D721Med (cell line): ENCODE data around the gene RPL5.

Experiments
- DNase-seq: peaks from one replicate; pipeline ENCODE4 v3.0.0; 2011; ENCODE audit warnings: low spot score; ENCODE audit not compliant: insufficient read length
- FAIRE-seq: peaks from 2 replicates; lab custom pipeline; 2011; peaks lifted over from hg19 to GRCh38; lab: Jason Lieb, UNC
- TF ChIP-seq, protein P1 (sequence below): IDR thresholded peaks from 2 replicates; pipeline ENCODE4 v1.5.1; 2012; ENCODE audit warnings: mild to moderate bottlenecking, control low read depth; ENCODE audit not compliant: insufficient read depth; ENCODE audit errors: missing control alignments

Gene RPL5

DNA sequence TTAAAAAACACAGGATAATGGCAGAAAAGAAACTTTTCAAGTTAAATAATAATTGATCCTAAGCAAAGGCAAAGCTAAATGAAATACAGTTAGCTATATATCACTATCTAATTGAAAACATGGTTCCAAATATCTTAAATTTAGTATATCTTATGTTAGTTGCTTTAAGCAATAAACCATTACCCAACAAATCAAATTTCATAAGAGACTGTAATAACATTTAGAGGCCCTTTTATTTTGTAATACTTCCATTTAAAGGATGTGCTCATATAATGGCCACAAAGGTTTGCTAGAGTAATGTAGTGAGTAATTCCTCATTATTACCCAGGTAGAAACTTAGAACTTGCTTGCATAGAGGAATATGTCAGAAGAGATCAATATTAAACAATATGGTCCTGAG is 32.3 kb downstream of the RPL5 start:
- FAIRE-seq (no peak), DNase-seq (no peak)
- TF ChIP-seq, protein P1, sequence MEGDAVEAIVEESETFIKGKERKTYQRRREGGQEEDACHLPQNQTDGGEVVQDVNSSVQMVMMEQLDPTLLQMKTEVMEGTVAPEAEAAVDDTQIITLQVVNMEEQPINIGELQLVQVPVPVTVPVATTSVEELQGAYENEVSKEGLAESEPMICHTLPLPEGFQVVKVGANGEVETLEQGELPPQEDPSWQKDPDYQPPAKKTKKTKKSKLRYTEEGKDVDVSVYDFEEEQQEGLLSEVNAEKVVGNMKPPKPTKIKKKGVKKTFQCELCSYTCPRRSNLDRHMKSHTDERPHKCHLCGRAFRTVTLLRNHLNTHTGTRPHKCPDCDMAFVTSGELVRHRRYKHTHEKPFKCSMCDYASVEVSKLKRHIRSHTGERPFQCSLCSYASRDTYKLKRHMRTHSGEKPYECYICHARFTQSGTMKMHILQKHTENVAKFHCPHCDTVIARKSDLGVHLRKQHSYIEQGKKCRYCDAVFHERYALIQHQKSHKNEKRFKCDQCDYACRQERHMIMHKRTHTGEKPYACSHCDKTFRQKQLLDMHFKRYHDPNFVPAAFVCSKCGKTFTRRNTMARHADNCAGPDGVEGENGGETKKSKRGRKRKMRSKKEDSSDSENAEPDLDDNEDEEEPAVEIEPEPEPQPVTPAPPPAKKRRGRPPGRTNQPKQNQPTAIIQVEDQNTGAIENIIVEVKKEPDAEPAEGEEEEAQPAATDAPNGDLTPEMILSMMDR = no peak

DNA sequence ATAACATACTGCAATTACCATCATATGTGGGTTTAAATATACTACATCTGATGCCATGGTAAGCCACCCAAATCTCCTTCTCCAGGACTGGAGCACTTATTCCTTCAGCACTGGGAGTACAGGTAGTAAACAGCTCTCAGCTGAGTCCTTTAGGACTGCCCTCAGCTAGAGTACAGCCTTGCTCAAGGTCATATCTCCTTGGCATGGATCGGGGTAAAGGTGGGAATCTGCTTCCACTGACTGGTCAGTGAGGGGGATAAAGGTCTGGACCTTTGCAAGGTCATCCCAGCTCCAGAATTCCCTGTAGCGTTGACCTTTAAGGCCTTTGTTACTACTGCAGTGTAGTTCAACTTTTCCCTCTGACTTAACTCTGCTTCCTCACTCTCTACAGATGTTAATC is 38.8 kb downstream of the RPL5 start:
- no peak for FAIRE-seq

DNA sequence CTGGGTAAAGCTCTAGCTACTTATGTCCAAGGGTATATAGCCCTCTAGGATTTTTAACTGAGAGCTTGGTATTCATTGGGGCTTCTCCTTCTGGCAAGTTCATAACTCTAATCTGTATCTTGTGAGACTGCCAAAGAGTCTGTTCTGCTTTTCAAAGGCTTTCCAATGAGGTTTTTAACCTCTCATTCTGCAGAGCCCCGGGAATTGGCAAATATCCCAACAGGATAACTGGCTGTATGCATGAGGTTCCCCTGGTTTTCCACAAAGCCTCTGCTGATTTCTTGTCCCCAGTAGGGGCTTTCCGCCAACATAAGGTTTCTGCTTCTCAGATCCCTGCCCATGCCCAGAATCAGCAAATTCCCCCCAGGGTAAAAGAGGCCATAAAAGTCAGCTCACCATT is 40.9 kb downstream of the RPL5 start:
- TF ChIP-seq, protein P1 = no peak
- no peak for DNase-seq
- FAIRE-seq = no peak

More for the DNA sequence above, 38.8 kb downstream of the RPL5 start:
- DNase-seq = no peak
- TF ChIP-seq, protein P1 = no peak

DNA sequence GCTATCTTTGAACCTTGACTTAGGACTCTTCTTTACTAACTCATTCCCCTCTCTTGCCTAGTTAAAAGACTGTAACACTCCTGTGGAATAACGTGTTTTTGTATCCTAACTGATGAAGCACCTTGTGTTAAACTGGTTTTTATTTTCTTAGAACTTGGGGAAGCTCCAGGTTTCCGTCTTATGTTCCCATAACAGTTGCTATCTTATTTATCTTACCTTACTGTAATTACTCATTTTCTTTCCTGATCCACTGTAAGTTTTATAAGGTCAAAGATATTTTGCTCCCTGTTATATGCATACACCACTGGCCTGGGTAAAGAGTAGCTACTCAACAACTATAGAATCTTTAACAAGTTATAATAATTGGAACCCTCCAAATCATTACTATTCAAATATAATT is 43.1 kb downstream of the RPL5 start:
- FAIRE-seq = no peak
- TF ChIP-seq, protein P1 = no peak
- no peak for DNase-seq

DNA sequence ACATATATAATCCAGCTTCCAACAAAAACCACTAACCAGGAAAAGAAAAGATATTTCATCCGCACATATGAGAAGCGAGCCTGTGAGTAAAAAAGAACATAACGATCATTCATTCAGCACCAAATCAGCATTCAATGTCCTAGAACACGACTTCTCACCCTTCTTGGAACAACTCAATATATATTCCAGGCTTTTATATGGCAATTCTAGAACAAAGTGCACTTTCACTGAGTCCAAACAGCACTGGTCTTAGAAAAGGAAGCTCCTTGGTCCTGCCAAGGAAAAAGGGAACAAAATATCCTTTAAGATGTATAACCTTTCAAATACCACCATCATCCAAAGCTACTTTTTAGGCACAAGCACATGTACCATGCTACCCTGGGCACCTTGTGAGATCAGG is 44.5 kb downstream of the RPL5 start:
- TF ChIP-seq, protein P1 = no peak
- no peak for DNase-seq
- FAIRE-seq = no peak

DNA sequence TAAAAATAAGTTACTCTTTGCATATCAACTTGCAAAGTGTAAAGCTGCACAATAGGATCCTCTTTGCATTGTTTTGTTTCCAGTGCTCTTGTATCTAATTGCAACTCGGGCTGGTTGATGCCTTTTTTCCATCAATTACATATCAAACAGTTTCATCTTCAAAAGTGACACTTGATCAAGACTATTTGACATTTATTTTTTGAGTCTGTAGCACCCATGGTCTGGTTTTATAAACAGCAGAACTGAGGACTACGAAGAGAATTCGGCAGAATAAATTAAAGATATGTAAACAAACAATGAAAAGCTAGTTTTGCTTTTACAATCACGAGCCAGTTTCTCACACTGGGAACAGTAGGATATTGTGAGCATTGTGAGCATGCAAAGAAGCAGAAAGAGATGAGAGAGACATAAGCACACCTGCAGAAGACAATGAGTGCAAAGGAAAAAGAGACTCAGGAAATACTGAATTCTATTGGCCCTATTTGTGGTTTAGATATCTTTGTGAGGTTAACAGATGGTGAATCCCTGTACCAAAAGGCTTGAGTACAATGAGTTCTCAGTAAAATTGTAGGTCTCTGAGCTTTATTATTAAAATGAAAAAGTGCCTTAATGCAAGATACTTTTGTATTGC is 45.4 kb downstream of the RPL5 start:
- no peak for FAIRE-seq
- DNase-seq = no peak
- TF ChIP-seq, protein P1 = no peak

DNA sequence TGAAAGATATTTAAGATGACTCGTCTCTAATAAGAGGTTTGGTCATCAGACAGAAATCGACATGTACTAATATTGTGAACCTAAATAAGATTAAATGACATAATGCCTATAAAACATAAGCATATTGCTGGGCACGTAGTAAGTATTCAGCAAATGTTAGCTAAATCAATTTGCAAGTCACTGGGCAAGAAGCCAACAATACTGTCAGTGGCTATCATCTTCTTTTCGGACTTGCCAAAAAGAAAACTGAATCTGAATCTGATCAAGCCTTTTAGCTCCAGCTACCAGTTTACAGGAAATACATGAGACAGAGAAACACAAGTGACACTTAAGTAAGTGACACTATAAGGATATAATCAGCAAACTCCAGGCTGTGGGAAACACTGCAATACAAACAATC is 46.0 kb downstream of the RPL5 start:
- FAIRE-seq (peak; percentile 6), DNase-seq (no peak)
- TF ChIP-seq, protein P1 = no peak
